Kidney (tissue), 14 donors: Measurements from ENCODE around the gene SPOP. TPM values are rescaled to one million over a fixed set of nuclear protein-coding genes. Genes with fewer than 3 reads are reported as not detected.

Source experiments
- DNase-seq, 5 donors: peaks; one replicate each; pipeline ENCODE4 v3.0.0-alpha.2; 2013 to 2020
- FAIRE-seq: peaks from 2 replicates; lab custom pipeline; 2012; peaks lifted over from hg19 to GRCh38; lab: Jason Lieb, UNC
- H3K27ac ChIP-seq, 2 donors: one replicate each; pipeline ENCODE4 v1.7.0; 2013; ENCODE audit warnings: low read depth in 2 of 2, low read length in 2 of 2, inconsistent platforms in 1 of 2
- H3K27me3 ChIP-seq: one replicate; pipeline ENCODE4 v1.7.1; 2013; ENCODE audit warnings: low read length, inconsistent platforms; ENCODE audit not compliant: control insufficient read depth, insufficient read depth
- H3K36me3 ChIP-seq, 3 donors: one replicate each; pipeline versions ENCODE4 v1.7.0 to v1.7.1; 2013; ENCODE audit warnings: low read length in 3 of 3, control low read depth in 1 of 3, inconsistent platforms in 1 of 3; ENCODE audit not compliant: insufficient read depth in 3 of 3, control insufficient read depth in 2 of 3
- H3K4me1 ChIP-seq, 3 donors: one replicate each; pipeline versions ENCODE4 v1.7.0 to v1.7.1; 2013; ENCODE audit warnings: low read length in 3 of 3, inconsistent platforms in 1 of 3, low read depth in 1 of 3; ENCODE audit not compliant: control insufficient read depth in 2 of 3, insufficient read depth in 2 of 3
- H3K4me3 ChIP-seq, 3 donors: one replicate each; pipeline versions ENCODE4 v1.7.0 to v1.8.1; 2013; ENCODE audit warnings: low read length in 3 of 3, control low read depth in 1 of 3, inconsistent platforms in 1 of 3
- H3K9ac ChIP-seq, 3 donors: one replicate each; pipeline versions ENCODE4 v1.7.0 to v1.7.1; 2013; ENCODE audit warnings: low read length in 3 of 3, control low read depth in 1 of 3, inconsistent platforms in 1 of 3
- H3K9me3 ChIP-seq, 3 donors: one replicate each; pipeline versions ENCODE4 v1.7.0 to v1.7.1; 2013; ENCODE audit warnings: low read length in 3 of 3, control low read depth in 1 of 3, inconsistent platforms in 1 of 3; ENCODE audit not compliant: control insufficient read depth in 2 of 3, insufficient read depth in 1 of 3
- intact Hi-C: fragments of 100-400 bp; cut with DNase I; formaldehyde crosslinking; loops from one replicate; pipeline ENCODE4 v1.11.1; 2022
- polyA plus RNA-seq: library from polyadenylated mRNA; stranded (reverse); fragments of 350-450 nt; fragmentation: Illumina TruSeq; extraction: RNeasy Lipid Tissue Mini Kit (QIAGEN cat#74804); gene quantifications from one replicate; pipeline ENCODE4 v1.2.3, GENCODE V29; 2014; ENCODE audit warnings: low read depth, low replicate concordance; ENCODE audit not compliant: insufficient read depth
- total RNA-seq: library from RNA; stranded (reverse); fragmentation: NEBNext Ultra II Directional; extraction: Animal tissue kit (Norgen Biotek cat#: 25700); gene quantifications from one replicate; pipeline ENCODE4 v1.2.1, GENCODE V29; 2021
- TF ChIP-seq, protein P1 (sequence below): IDR thresholded peaks from 3 replicates; pipeline ENCODE4 v1.5.1; 2012; ENCODE audit warnings: mild to moderate bottlenecking, moderate library complexity, borderline replicate concordance; ENCODE audit not compliant: insufficient read depth; ENCODE audit errors: extremely low read depth
- donor health status: control.
- donor health status: control.
- donor health status: control.
- donor health status: control.
- donor health status: control.
- donor health status: DM: yes; HTN: yes; CAD: no.
- donor health status: Normal renal cell carcinoma (clear cell type).

SPOP gene
- total and polyA plus RNA-seq, 2 donors from 2014 or later, result 28.2 to 73.8 TPM

DNA sequence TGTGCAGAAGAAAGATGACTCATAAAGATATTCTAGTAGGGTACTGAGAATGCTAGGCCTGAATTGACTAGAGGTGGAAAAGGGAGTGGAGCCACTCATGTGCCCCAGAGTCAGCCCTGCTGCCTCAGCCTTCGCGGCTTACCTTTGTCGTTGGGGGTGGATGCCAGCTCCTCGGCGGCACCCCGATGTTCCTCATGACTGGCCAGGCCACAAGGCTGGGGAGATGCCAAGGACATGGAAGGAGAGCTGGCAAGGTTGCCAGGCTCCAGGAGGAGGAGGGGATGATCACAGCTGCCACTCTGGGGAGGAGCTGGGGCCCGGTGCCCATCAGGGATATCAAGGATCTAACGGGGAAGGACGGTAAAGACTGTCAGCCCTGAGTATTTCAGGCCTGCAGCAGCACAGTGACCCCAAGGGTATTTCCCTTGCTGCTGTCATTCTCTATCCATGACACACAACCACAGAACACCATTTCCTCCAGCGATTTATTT is 39.5 kb upstream of the SPOP start:
- FAIRE-seq (no peak), DNase-seq (no peak)
- intact Hi-C loops, result loop anchor here (10.0 kb wide), 1 partner anchor 127 kb away; the partner anchor contains the start of gene TAC4
- H3K27ac ChIP-seq, result no peak overlapping the region
- H3K36me3 ChIP-seq, result peaks cover 4 to 52% (median 32%) of the 10 kb centered on the region in 3 donors
- no peak overlapping the region for H3K9ac ChIP-seq
- no peaks in the 10 kb centered on the region for H3K4me1 ChIP-seq
- TF ChIP-seq, protein P1, sequence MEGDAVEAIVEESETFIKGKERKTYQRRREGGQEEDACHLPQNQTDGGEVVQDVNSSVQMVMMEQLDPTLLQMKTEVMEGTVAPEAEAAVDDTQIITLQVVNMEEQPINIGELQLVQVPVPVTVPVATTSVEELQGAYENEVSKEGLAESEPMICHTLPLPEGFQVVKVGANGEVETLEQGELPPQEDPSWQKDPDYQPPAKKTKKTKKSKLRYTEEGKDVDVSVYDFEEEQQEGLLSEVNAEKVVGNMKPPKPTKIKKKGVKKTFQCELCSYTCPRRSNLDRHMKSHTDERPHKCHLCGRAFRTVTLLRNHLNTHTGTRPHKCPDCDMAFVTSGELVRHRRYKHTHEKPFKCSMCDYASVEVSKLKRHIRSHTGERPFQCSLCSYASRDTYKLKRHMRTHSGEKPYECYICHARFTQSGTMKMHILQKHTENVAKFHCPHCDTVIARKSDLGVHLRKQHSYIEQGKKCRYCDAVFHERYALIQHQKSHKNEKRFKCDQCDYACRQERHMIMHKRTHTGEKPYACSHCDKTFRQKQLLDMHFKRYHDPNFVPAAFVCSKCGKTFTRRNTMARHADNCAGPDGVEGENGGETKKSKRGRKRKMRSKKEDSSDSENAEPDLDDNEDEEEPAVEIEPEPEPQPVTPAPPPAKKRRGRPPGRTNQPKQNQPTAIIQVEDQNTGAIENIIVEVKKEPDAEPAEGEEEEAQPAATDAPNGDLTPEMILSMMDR, result no peak
- no peaks in the 10 kb centered on the region for H3K27me3 ChIP-seq
- no peaks in the 10 kb centered on the region for H3K9me3 ChIP-seq
- H3K4me3 ChIP-seq, result no peak overlapping the region

DNA sequence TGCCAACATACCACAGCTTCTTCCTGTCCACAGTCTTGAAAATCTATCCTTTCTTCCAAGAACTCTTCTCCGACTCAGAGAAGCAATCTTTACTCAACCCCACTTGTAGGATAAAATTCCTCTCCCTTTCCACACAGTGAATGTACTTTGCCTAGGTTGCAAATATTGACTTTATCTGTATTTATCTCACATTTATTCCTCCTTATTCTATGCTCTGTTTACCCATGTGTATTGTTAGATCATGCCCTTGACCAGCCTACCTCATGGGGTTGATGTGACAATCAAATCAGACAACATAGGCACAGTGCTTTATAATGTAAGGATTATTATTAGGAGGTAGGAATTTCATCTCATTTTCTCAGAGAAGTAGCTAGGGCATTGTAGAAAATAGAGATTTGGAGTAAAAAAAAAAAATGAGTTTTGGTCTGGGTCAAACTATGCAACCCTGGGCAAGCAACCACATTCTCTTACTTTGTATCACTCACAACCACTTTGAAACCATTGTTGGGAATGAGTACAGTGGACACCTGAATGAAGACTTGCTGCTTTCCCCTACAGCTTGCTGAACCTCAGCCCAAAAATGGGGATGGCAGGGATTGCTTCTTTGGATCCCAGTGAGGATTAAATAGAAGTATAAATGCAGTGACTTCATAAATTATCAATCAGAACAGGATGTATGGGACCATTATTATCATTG is 38.9 kb upstream of the SPOP start:
- Histone ChIP-seq H3K36me3 (peaks cover 4 to 52% (median 29%) of the 10 kb centered on the region in 3 donors), H3K9ac (no peak overlapping the region), H3K4me3 (no peak overlapping the region), H3K4me1 (no peaks in the 10 kb centered on the region), H3K27ac (no peak overlapping the region), H3K9me3 (no peaks in the 10 kb centered on the region), H3K27me3 (no peaks in the 10 kb centered on the region)
- TF ChIP-seq, protein P1, result no peak
- DNase-seq (no peak), FAIRE-seq (no peak)
- intact Hi-C loops, result loop anchor here (10.0 kb wide), 1 partner anchor 128 kb away; the partner anchor contains the start of gene TAC4

DNA sequence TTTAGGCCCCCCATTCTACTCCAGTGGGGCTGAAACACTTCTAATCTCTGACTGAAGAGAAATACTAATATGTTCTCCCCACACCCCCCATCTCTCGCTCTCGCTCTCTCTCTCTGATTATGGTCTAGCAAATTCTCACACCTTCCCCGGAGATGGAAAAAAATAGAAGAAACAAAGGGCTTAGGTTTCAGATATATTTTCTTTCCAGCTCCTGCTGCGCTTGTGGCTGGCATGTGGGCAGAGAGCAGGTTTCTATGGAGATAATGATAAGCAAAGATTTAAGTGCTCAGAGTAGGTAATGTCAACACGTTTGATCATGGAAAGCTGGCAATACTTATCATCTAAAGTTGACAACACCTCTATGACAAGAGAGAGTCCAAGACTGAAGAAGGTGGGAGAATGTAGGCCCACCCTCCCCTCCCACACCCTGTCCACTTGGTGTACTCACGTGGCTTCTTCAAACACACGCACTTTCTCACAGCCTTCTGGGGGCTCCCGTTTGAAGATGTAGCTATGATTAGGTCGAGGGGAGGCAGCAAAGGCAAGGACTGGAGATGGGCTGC is 37.9 kb upstream of the SPOP start:
- DNase-seq (no peak), FAIRE-seq (no peak)
- Histone ChIP-seq H3K9me3 (no peaks in the 10 kb centered on the region), H3K4me1 (no peaks in the 10 kb centered on the region), H3K4me3 (no peak overlapping the region), H3K36me3 (peaks cover 4 to 52% (median 29%) of the 10 kb centered on the region in 3 donors), H3K9ac (no peak overlapping the region), H3K27ac (no peak overlapping the region), H3K27me3 (no peaks in the 10 kb centered on the region)
- intact Hi-C loops, result loop anchor here (10.0 kb wide), 1 partner anchor 129 kb away; the partner anchor contains the start of gene TAC4
- TF ChIP-seq, protein P1, result no peak
